Measurements from ENCODE around the gene RABEP2. TPM values are rescaled to one million over a fixed set of nuclear protein-coding genes. Genes with fewer than 3 reads are reported as not detected.

The RABEP2 gene
- total RNA-seq, 1 experiment from 2014 or later = 48.5 TPM

DNA sequence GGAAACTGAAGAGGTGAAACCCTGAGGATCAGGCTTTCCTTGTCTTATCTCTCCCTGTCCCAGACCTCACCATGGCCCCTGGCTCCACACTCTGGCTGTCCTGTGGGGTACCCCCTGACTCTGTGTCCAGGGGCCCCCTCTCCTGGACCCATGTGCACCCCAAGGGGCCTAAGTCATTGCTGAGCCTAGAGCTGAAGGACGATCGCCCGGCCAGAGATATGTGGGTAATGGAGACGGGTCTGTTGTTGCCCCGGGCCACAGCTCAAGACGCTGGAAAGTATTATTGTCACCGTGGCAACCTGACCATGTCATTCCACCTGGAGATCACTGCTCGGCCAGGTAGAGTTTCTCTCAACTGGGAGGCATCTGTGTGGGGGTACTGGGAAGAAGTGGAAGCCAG, 8.1 kb upstream of the RABEP2 start:
- CTCF ChIA-PET = no interaction called here
- no peak for DNase-seq
- no peaks in the 10 kb centered on the region for H3K9me2 ChIP-seq (ENCODE audit: insufficient read depth)
- no peak overlapping the region for H2AFZ ChIP-seq
- H3K27ac ChIP-seq = no peak overlapping the region
- TF ChIP-seq, protein P1, sequence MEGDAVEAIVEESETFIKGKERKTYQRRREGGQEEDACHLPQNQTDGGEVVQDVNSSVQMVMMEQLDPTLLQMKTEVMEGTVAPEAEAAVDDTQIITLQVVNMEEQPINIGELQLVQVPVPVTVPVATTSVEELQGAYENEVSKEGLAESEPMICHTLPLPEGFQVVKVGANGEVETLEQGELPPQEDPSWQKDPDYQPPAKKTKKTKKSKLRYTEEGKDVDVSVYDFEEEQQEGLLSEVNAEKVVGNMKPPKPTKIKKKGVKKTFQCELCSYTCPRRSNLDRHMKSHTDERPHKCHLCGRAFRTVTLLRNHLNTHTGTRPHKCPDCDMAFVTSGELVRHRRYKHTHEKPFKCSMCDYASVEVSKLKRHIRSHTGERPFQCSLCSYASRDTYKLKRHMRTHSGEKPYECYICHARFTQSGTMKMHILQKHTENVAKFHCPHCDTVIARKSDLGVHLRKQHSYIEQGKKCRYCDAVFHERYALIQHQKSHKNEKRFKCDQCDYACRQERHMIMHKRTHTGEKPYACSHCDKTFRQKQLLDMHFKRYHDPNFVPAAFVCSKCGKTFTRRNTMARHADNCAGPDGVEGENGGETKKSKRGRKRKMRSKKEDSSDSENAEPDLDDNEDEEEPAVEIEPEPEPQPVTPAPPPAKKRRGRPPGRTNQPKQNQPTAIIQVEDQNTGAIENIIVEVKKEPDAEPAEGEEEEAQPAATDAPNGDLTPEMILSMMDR (conservative IDR thresholded peaks at IDR 0.05) = no peak
- TF ChIP-seq EZH2 (IDR thresholded peaks at IDR 0.05; ENCODE audit: low read depth) = no peak
- BruUV-seq (replicated peaks) = no TSS peak
- H4K20me1 ChIP-seq (ENCODE audit: insufficient read depth) = no peaks in the 10 kb centered on the region
- POLR2A ChIA-PET (ENCODE audit: unreplicated experiment) = no interaction called here
- H3K9me3 ChIP-seq (ENCODE audit: insufficient read depth, low read depth) = no peaks in the 10 kb centered on the region
- no peaks in the 10 kb centered on the region for H3K36me3 ChIP-seq (ENCODE audit: low read depth)
- no peak overlapping the region for H3K4me2 ChIP-seq
- no peaks in the 10 kb centered on the region for H3K79me2 ChIP-seq (ENCODE audit: low read depth)
- H3K4me1 ChIP-seq (replicated peaks; ENCODE audit: insufficient read depth) = no peaks in the 10 kb centered on the region
- H3F3A ChIP-seq (ENCODE audit: insufficient read depth, low read depth) = peaks cover 17% of the 10 kb centered on the region; the same call in 1 of the 2 replicates
- no peaks in the 10 kb centered on the region for H3K27me3 ChIP-seq (ENCODE audit: insufficient read depth, low read depth)
- intact Hi-C loops (cut with micrococcal nuclease; ENCODE audit: unreplicated experiment) = no loop called here
- H3K4me3 ChIP-seq = no peak overlapping the region

DNA sequence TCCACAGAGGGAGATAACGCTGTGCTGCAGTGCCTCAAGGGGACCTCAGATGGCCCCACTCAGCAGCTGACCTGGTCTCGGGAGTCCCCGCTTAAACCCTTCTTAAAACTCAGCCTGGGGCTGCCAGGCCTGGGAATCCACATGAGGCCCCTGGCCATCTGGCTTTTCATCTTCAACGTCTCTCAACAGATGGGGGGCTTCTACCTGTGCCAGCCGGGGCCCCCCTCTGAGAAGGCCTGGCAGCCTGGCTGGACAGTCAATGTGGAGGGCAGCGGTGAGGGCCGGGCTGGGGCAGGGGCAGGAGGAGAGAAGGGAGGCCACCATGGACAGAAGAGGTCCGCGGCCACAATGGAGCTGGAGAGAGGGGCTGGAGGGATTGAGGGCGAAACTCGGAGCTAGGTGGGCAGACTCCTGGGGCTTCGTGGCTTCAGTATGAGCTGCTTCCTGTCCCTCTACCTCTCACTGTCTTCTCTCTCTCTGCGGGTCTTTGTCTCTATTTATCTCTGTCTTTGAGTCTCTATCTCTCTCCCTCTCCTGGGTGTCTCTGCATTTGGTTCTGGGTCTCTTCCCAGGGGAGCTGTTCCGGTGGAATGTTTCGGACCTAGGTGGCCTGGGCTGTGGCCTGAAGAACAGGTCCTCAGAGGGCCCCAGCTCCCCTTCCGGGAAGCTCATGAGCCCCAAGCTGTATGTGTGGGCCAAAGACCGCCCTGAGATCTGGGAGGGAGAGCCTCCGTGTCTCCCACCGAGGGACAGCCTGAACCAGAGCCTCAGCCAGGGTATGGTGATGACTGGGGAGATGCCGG, 7.5 kb upstream of the RABEP2 start:
- CTCF ChIA-PET = no interaction called here
- H3K4me1 ChIP-seq (replicated peaks; ENCODE audit: insufficient read depth) = no peaks in the 10 kb centered on the region
- no peak overlapping the region for H2AFZ ChIP-seq
- no peaks in the 10 kb centered on the region for H3K9me2 ChIP-seq (ENCODE audit: insufficient read depth)
- intact Hi-C loops (cut with micrococcal nuclease; ENCODE audit: unreplicated experiment) = no loop called here
- TF ChIP-seq, protein P1 (conservative IDR thresholded peaks at IDR 0.05) = no peak
- no peak for TF ChIP-seq EZH2 (IDR thresholded peaks at IDR 0.05; ENCODE audit: low read depth)
- no peaks in the 10 kb centered on the region for H3K27me3 ChIP-seq (ENCODE audit: insufficient read depth, low read depth)
- H3K36me3 ChIP-seq (ENCODE audit: low read depth) = no peaks in the 10 kb centered on the region
- no TSS peak for BruUV-seq (replicated peaks)
- H3K4me3 ChIP-seq = no peak overlapping the region
- H3K79me2 ChIP-seq (ENCODE audit: low read depth) = no peaks in the 10 kb centered on the region
- H3K27ac ChIP-seq = no peak overlapping the region
- H4K20me1 ChIP-seq (ENCODE audit: insufficient read depth) = no peaks in the 10 kb centered on the region
- no peaks in the 10 kb centered on the region for H3K9me3 ChIP-seq (ENCODE audit: insufficient read depth, low read depth)
- H3F3A ChIP-seq (ENCODE audit: insufficient read depth, low read depth) = peaks cover 17% of the 10 kb centered on the region; the same call in 1 of the 2 replicates
- DNase-seq = no peak
- H3K4me2 ChIP-seq = no peak overlapping the region
- POLR2A ChIA-PET (ENCODE audit: unreplicated experiment) = no interaction called here

- no peak for TF ChIP-seq EZH2 (IDR thresholded peaks at IDR 0.05; ENCODE audit: low read depth)
- TF ChIP-seq, protein P1 (conservative IDR thresholded peaks at IDR 0.05) = no peak
- Histone ChIP-seq H3K27me3 (ENCODE audit: insufficient read depth, low read depth) (no peaks in the 10 kb centered on the region), H3K9me3 (ENCODE audit: insufficient read depth, low read depth) (no peaks in the 10 kb centered on the region), H3K79me2 (ENCODE audit: low read depth) (no peaks in the 10 kb centered on the region), H3K4me3 (no peak within 1 kb of the TSS), H4K20me1 (ENCODE audit: insufficient read depth) (no peaks in the 10 kb centered on the region), H3K4me2 (no peak within 1 kb of the TSS), H3F3A (ENCODE audit: insufficient read depth, low read depth) (peaks cover 17% of the 10 kb centered on the region; the same call in 1 of the 2 replicates), H2AFZ (no peak within 1 kb of the TSS), H3K27ac (no peak within 1 kb of the TSS), H3K4me1 (replicated peaks; ENCODE audit: insufficient read depth) (no peaks in the 10 kb centered on the region), H3K9me2 (ENCODE audit: insufficient read depth) (no peaks in the 10 kb centered on the region), H3K36me3 (ENCODE audit: low read depth) (no peaks in the 10 kb centered on the region)
- no peak for DNase-seq
- BruUV-seq (replicated peaks) = no TSS peak
- CTCF ChIA-PET = interaction anchor here (0.6 kb wide), 1 partner anchor 11 kb away, joined by 3 read pairs; no protein-coding TSS in a partner anchor
- intact Hi-C loops (cut with micrococcal nuclease; ENCODE audit: unreplicated experiment) = no loop called here
- POLR2A ChIA-PET (ENCODE audit: unreplicated experiment) = interaction anchor here (0.7 kb wide), 1 partner anchor 314 kb away, joined by 6 read pairs; no protein-coding TSS in a partner anchor
Measured at GRCh38 chr16:28931801-28932225, 6.8 kb upstream of the RABEP2 start, which contains the start of gene CD19. TSS of gene CD19 (plus strand) at chr16:28931971. CDS start at chr16:28932001, 30 bp downstream.

Measured in PC-9 (cell line).